Myometrial cell (primary cell): ENCODE measurements around the gene PUSL1. TPM values are rescaled to one million over a fixed set of nuclear protein-coding genes. Genes with fewer than 3 reads are reported as not detected.

Experiments
- total RNA-seq: library from RNA; depleted of rRNA; stranded (reverse); fragments of >200 nt; gene quantifications from 2 replicates; pipeline ENCODE4 v1.2.3, GENCODE V29; 2015

Gene PUSL1
- total RNA-seq = 33.4 and 34.2 TPM in 2 replicates

GRCh38 chr1:1307923-1308755 lies at the start of gene PUSL1, which contains the start of gene ACAP3:
TSS of gene PUSL1 (plus strand) at chr1:1308597. CDS start at chr1:1308644, 47 bp downstream.
TSS of gene ACAP3 (minus strand) at chr1:1307930. CDS start at chr1:1307815, 115 bp downstream.

GRCh38 chr1:1273512-1274298 lies 34.7 kb upstream of the PUSL1 start, which contains the start of gene UBE2J2:
TSS of gene UBE2J2 (minus strand) at chr1:1273854. CDS start at chr1:1267992, 5,862 bp downstream.

GRCh38 chr1:1324524-1325287 lies 16.3 kb downstream of the PUSL1 start, which contains the start of the genes CPTP and INTS11:
TSS of gene CPTP (plus strand) at chr1:1324802. CDS start at chr1:1326911, 2,109 bp downstream.
TSS of gene INTS11 (minus strand) at chr1:1324660. CDS start at chr1:1324608, 52 bp downstream.

DNA sequence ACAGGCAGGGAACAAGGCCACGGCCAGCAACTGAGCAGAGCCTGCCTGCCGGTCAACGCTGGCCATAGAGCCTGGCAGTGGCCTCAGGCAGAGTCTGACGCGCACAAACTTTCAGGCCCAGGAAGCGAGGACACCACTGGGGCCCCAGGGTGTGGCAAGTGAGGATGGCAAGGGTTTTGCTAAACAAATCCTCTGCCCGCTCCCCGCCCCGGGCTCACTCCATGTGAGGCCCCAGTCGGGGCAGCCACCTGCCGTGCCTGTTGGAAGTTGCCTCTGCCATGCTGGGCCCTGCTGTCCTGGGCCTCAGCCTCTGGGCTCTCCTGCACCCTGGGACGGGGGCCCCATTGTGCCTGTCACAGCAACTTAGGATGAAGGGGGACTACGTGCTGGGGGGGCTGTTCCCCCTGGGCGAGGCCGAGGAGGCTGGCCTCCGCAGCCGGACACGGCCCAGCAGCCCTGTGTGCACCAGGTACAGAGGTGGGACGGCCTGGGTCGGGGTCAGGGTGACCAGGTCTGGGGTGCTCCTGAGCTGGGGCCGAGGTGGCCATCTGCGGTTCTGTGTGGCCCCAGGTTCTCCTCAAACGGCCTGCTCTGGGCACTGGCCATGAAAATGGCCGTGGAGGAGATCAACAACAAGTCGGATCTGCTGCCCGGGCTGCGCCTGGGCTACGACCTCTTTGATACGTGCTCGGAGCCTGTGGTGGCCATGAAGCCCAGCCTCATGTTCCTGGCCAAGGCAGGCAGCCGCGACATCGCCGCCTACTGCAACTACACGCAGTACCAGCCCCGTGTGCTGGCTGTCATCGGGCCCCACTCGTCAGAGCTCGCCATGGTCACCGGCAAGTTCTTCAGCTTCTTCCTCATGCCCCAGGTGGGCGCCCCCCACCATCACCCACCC lies 22.9 kb downstream of the PUSL1 start, which contains the start of gene TAS1R3:
TAS1R3 (plus strand) TSS at position 213 of the 898 bp plus-strand sequence; CDS start at position 279, 66 bp downstream.

GRCh38 chr1:1349256-1350012 lies 41.0 kb downstream of the PUSL1 start, which contains the start of gene DVL1:
TSS of gene DVL1 (minus strand) at chr1:1349418. CDS start at chr1:1349065, 353 bp downstream.

GRCh38 chr1:1358433-1359271 lies 50.3 kb downstream of the PUSL1 start, which contains the start of gene MXRA8:
TSS of gene MXRA8 (minus strand) at chr1:1358555. CDS start at chr1:1358504, 51 bp downstream.

Other genes with a start within 250 kb of the PUSL1 start
- not detected in 2 replicates for gene RNF223, start 234.3 kb upstream of the PUSL1 start, total RNA-seq
- 14.4 and 24.2 TPM in 2 replicates for gene C1orf159, start 192.5 kb upstream of the PUSL1 start, total RNA-seq
- gene TTLL10, start 134.7 kb upstream of the PUSL1 start, total RNA-seq = not detected in 2 replicates
- 1.9 and 3.7 TPM in 2 replicates for gene TNFRSF18, start 102.0 kb upstream of the PUSL1 start, total RNA-seq
- gene TNFRSF4, start 94.4 kb upstream of the PUSL1 start, total RNA-seq = not detected in 2 replicates
- gene SDF4, start 76.6 kb upstream of the PUSL1 start, total RNA-seq = 216 and 244 TPM in 2 replicates
- gene B3GALT6, start 76.4 kb upstream of the PUSL1 start, total RNA-seq = 23.9 and 24.6 TPM in 2 replicates
- gene C1QTNF12, start 61.9 kb upstream of the PUSL1 start, total RNA-seq = 1.1 TPM in 1 of 2 replicates, not detected in the other
- gene UBE2J2, start 34.7 kb upstream of the PUSL1 start, total RNA-seq = 40.1 and 44.5 TPM in 2 replicates
- gene SCNN1D, start 28.2 kb upstream of the PUSL1 start, total RNA-seq = under 0.01 TPM in 1 of 2 replicates, not detected in the other
- gene ACAP3, start 667 bp upstream of the PUSL1 start, total RNA-seq = 19.1 and 25.4 TPM in 2 replicates
- gene INTS11, start 16.1 kb downstream of the PUSL1 start, total RNA-seq = 119 TPM in 2 replicates
- 21.6 and 39.8 TPM in 2 replicates for gene CPTP, start 16.2 kb downstream of the PUSL1 start, total RNA-seq
- 0.18 TPM in 1 of 2 replicates, not detected in the other for gene TAS1R3, start 22.7 kb downstream of the PUSL1 start, total RNA-seq
- 66.8 and 69.5 TPM in 2 replicates for gene DVL1, start 40.8 kb downstream of the PUSL1 start, total RNA-seq
- gene MXRA8, start 50.0 kb downstream of the PUSL1 start, total RNA-seq = 354 and 384 TPM in 2 replicates
- 186 and 214 TPM in 2 replicates for gene AURKAIP1, start 66.6 kb downstream of the PUSL1 start, total RNA-seq
- 33.4 and 51.4 TPM in 2 replicates for gene CCNL2, start 90.7 kb downstream of the PUSL1 start, total RNA-seq
- 136 and 244 TPM in 2 replicates for gene MRPL20, start 98.7 kb downstream of the PUSL1 start, total RNA-seq
- 4.3 and 6.6 TPM in 2 replicates for gene ANKRD65, start 112.7 kb downstream of the PUSL1 start, total RNA-seq
- 12.2 and 13.3 TPM in 2 replicates for gene VWA1, start 127.1 kb downstream of the PUSL1 start, total RNA-seq
- 0.29 and 3.4 TPM in 2 replicates for gene ATAD3C, start 141.1 kb downstream of the PUSL1 start, total RNA-seq
- 29.1 and 33.2 TPM in 2 replicates for gene ATAD3B, start 163.2 kb downstream of the PUSL1 start, total RNA-seq
- gene ATAD3A, start 203.6 kb downstream of the PUSL1 start, total RNA-seq = 58.5 and 59.7 TPM in 2 replicates
- gene TMEM240, start 232.0 kb downstream of the PUSL1 start, total RNA-seq = 18.3 and 20.5 TPM in 2 replicates